Activated naive CD4-positive, alpha-beta T cell treated with anti-CD3 and anti-CD28 coated beads, Interleukin-2, amount 50 U/mL, for 72 hours (primary cell): ENCODE results near the gene TRAF1. TPM values are rescaled to one million over a fixed set of nuclear protein-coding genes. Genes with fewer than 3 reads are reported as not detected.

ENCODE experiments used
- ATAC-seq, 2 donors: fragments of 150-1000 bp; cut with Tn5 transposase; 2 replicates each; pipeline ENCODE4 v1.10.0; 2021; ENCODE audit warnings: mild to moderate bottlenecking in 2 of 2, moderate library complexity in 2 of 2
- DNase-seq, 2 donors: peaks; one replicate each; pipeline ENCODE4 v3.0.0; 2021 to 2022; ENCODE audit warnings: low spot score in 2 of 2
- H3K27ac Mint-ChIP-seq, 2 donors: one replicate each; pipeline ENCODE4 v1.8.0; 2022; ENCODE audit warnings: mild to moderate bottlenecking in 2 of 2, mixed read lengths in 2 of 2
- H3K36me3 Mint-ChIP-seq, 2 donors: one replicate each; pipeline ENCODE4 v1.8.0; 2022; ENCODE audit warnings: mixed read lengths in 2 of 2
- H3K9me3 Mint-ChIP-seq, 2 donors: one replicate each; pipeline ENCODE4 v1.8.0; 2022; ENCODE audit warnings: mixed read lengths in 2 of 2
- total RNA-seq, 2 donors: library from RNA; stranded (reverse); gene quantifications; one replicate each; pipeline ENCODE4 v1.2.3, GENCODE V29; 2022

The TRAF1 gene
- total RNA-seq, 2 donors from 2014 or later = 99.5 to 100 TPM

GRCh38 chr9:120931231-120932085 is 4.9 kb upstream of the TRAF1 start:
- peak; percentile 49 to 58 for ATAC-seq
- H3K27ac Mint-ChIP-seq = peak overlapping the region; percentile 98 to 100
- peak; percentile 52 to 77 for DNase-seq
- no peaks in the 10 kb centered on the region for H3K9me3 Mint-ChIP-seq
- peaks cover 6 to 18% of the 10 kb centered on the region in 2 donors for H3K36me3 Mint-ChIP-seq

GRCh38 chr9:120929229-120929791 is 2.7 kb upstream of the TRAF1 start:
- Mint-ChIP-seq H3K9me3 (no peaks in the 10 kb centered on the region), H3K27ac (peak overlapping the region; percentile 97 to 100), H3K36me3 (peaks cover 27 to 39% of the 10 kb centered on the region in 2 donors)
- ATAC-seq (no peak), DNase-seq (no peak)

- ATAC-seq (peak; percentile 4 to 40), DNase-seq (peak; percentile 74 to 86)
- Mint-ChIP-seq H3K27ac (peak overlapping the region; percentile 99 to 100), H3K9me3 (no peaks in the 10 kb centered on the region), H3K36me3 (peaks cover 33 to 45% of the 10 kb centered on the region in 2 donors)
Observed at GRCh38 chr9:120928483-120929228, 2.1 kb upstream of the TRAF1 start.

- ATAC-seq = peak in 1 of 2 donors; percentile 1
- DNase-seq = no peak
- Mint-ChIP-seq H3K9me3 (no peaks in the 10 kb centered on the region), H3K27ac (peak overlapping the region; percentile 99 to 100), H3K36me3 (peaks cover 39 to 51% of the 10 kb centered on the region in 2 donors)
Observed at GRCh38 chr9:120928015-120928482, 1.5 kb upstream of the TRAF1 start.

- DNase-seq (no peak), ATAC-seq (peak; percentile 32 to 53)
- H3K9me3 Mint-ChIP-seq = no peaks in the 10 kb centered on the region
- H3K27ac Mint-ChIP-seq = peak overlapping the region; percentile 99 to 100
- H3K36me3 Mint-ChIP-seq = peaks cover 45 to 58% of the 10 kb centered on the region in 2 donors
Observed at GRCh38 chr9:120927269-120928014, 846 bp upstream of the TRAF1 start.

GRCh38 chr9:120925535-120926396 is 830 bp downstream of the TRAF1 start:
- peak; percentile 70 to 93 for DNase-seq
- peak; percentile 66 to 72 for ATAC-seq
- H3K27ac Mint-ChIP-seq = peak overlapping the region; percentile 99 to 100
- no peaks in the 10 kb centered on the region for H3K9me3 Mint-ChIP-seq
- H3K36me3 Mint-ChIP-seq = peaks cover 62 to 68% of the 10 kb centered on the region in 2 donors

GRCh38 chr9:120924698-120925534 is 1.7 kb downstream of the TRAF1 start:
- Mint-ChIP-seq H3K36me3 (peaks cover 69 to 71% of the 10 kb centered on the region in 2 donors), H3K9me3 (no peaks in the 10 kb centered on the region), H3K27ac (peak overlapping the region; percentile 99 to 100)
- DNase-seq (peak in 1 of 2 donors; percentile 80), ATAC-seq (peak in 1 of 2 donors; percentile 31)

GRCh38 chr9:120923620-120924328 is 2.8 kb downstream of the TRAF1 start:
- DNase-seq (no peak), ATAC-seq (no peak)
- no peaks in the 10 kb centered on the region for H3K9me3 Mint-ChIP-seq
- peaks cover 80 to 82% of the 10 kb centered on the region in 2 donors for H3K36me3 Mint-ChIP-seq
- peak overlapping the region; percentile 99 to 100 for H3K27ac Mint-ChIP-seq

- no peaks in the 10 kb centered on the region for H3K9me3 Mint-ChIP-seq
- ATAC-seq (no peak), DNase-seq (no peak)
- peak overlapping the region; percentile 95 to 100 for H3K27ac Mint-ChIP-seq
- H3K36me3 Mint-ChIP-seq = peaks cover 83 to 84% of the 10 kb centered on the region in 2 donors
Observed at GRCh38 chr9:120922404-120923195, 4.0 kb downstream of the TRAF1 start.

- H3K9me3 Mint-ChIP-seq = no peaks in the 10 kb centered on the region
- peak overlapping the region; percentile 92 to 100 for H3K27ac Mint-ChIP-seq
- DNase-seq (no peak), ATAC-seq (no peak)
- peaks cover 91 to 93% of the 10 kb centered on the region in 2 donors for H3K36me3 Mint-ChIP-seq
Observed at GRCh38 chr9:120921661-120922181, 4.9 kb downstream of the TRAF1 start.

GRCh38 chr9:120920806-120921178 is 5.8 kb downstream of the TRAF1 start:
- DNase-seq (peak in 1 of 2 donors; percentile 79), ATAC-seq (peak in 1 of 2 donors; percentile 58)
- H3K27ac Mint-ChIP-seq = peak overlapping the region; percentile 92 to 100
- no peaks in the 10 kb centered on the region for H3K9me3 Mint-ChIP-seq
- H3K36me3 Mint-ChIP-seq = peaks cover 90 to 92% of the 10 kb centered on the region in 2 donors

GRCh38 chr9:120919843-120920805 is 6.5 kb downstream of the TRAF1 start:
- ATAC-seq (no peak), DNase-seq (no peak)
- Mint-ChIP-seq H3K27ac (peak overlapping the region; percentile 93 to 100), H3K9me3 (no peaks in the 10 kb centered on the region), H3K36me3 (peaks cover 83 to 87% of the 10 kb centered on the region in 2 donors)
